Measurements from ENCODE around the gene PFN2.
"Not testable (repeated sequence)": the region's sequence is repeated elsewhere in the genome, so short reads cannot be mapped to it uniquely, and the experiment has no call there.

The PFN2 gene

GRCh38 chr3:149970716-149971402, at the start of gene PFN2:
PFN2 (minus strand) TSS chr3:149970895; CDS start chr3:149970856, 39 bp downstream.
- DNase-seq (ENCODE audit: low spot score): peak; percentile 34

DNA sequence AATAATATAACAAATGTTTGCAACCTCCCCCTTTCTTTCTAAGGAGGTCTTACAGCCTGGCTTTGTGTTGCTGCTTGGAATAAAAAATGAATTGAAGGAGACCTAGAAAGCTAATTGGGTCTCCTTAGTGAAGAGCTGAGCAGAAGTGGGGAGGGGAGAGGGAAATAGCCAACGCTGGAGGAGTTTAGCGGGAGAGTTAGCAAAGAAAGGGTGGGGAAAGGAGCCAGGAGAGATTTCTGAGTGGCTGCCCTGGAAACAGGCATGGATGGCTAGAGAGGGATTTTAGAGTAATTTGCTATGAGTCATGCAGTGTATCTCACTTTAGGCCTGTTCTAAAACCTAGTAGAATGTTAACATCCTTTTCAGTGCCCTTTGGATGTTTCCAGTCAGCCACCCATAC, 45.2 kb upstream of the PFN2 start:
- DNase-seq (ENCODE audit: low spot score): no peak

DNA sequence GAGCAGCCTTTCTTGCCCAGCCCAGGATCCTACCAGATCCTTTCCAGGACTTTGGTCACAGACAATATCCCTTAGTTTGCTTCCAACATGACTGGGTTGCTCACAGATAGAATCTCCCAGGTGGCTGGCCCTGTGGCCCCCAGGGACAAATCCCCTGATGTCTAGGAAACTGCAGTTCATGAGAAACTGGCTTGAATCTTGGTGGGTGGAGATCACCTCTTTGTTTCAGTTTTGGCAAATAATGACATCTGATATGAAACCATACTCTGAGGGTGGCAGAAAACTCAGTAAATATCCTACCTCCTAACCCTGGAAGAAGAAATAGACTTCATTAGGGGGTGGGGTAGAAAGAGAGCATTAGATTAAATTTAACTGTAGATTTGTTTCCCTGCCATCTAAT, 44.1 kb upstream of the PFN2 start:
- DNase-seq (ENCODE audit: low spot score): no peak

DNA sequence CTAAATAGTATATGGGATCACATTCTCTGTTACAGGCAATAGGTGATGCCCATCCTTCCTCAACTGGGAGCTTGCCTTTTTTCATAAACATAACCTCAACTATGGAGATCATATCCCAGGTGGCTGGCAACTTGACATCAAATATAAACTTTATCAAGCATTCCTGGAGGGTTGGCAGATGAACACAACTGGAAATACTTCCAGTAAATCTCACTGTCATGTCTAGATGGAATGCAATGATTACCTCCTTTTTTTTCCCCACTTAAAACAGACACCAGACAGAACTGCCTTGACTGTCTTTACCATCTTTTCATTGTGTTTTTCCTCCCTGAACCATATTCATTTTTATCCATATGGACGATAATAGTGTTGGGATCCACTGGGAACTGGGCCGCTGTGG, 43.1 kb upstream of the PFN2 start:
- no peak for DNase-seq (ENCODE audit: low spot score)

DNA sequence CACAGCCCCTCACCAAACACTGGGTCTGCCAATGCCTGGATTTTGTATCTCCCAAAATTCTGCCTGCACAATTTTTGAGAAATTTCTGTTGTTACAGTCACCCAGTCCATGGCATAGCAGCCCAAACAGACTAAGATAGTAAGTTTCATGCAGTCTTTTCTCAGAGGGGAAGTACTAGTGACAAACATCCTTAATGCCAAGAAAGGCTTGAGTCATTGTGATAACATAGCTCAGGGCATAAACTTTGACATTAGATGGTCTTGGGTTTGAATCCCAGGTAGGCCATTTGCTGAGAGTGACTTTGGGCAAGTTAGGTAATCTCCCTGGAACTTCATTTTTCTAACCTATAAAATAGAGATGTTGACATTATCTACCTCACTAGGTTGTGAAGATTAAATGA, 36.1 kb upstream of the PFN2 start:
- DNase-seq (ENCODE audit: low spot score): peak; percentile 7

DNA sequence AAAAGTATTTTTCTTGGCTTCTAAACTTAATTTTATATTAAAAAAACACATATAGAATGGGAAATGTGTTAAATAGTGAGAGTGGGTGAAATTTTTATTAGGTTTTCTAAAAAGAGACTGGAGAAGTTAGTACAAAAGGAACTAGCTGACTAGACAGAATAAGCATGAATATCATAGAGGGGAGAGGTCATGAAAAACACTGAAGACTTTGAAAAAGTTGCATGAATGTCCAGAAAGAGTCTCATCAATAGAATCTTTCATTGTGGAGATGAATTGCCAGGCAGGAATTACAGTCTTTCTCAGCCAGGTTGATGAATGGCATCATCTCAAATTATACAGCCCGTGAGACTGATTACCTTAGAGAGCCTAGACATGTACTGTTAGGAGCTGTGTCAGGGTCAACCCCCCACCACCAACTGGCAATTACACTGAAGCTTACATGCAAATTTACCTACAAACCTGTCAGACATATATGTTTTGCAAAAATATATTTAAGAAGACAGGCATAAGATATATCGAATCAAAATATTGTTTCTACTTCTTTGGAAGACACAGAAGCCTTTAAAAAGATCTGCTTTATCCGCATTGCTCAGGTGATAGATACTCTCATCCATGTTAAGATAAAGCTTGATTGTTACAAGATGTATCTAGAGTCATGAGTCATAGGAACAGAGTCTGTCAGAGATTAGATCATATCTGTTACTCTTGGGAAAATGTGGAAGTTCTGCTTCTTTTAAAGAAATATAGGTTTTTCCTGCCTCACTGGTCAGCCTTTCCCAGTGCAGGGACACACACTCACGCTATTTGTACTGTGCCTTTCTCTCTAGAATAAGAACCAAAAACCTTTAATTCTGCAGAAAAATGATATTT, 34.8 kb upstream of the PFN2 start:
- peak; percentile 15 for DNase-seq (ENCODE audit: low spot score)

DNA sequence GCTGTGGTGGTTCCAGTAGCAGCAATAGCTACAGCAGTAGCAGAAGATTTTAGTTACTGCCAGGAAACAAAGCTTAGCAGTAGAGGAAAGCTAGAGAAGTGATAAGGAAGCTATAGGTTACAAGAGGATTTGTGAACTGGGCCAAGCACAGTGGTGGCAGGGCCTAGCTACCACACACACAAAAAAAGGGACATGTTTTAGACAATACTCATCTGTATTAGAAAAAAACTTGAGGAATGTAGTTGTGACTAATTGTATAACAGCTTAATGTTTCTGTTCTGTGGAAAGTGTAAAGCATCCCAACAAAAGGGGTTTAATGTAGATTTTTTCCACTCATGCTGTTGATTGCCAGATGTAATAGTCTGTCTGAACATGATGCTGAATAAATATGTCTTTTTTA, 29.9 kb upstream of the PFN2 start:
- no peak for DNase-seq (ENCODE audit: low spot score)

- DNase-seq (ENCODE audit: low spot score): no peak
Measured at GRCh38 chr3:149999421-149999820, 28.7 kb upstream of the PFN2 start.

GRCh38 chr3:149998946-149999345, 28.3 kb upstream of the PFN2 start:
- DNase-seq (ENCODE audit: low spot score): no peak

- DNase-seq (ENCODE audit: low spot score): no peak
Measured at GRCh38 chr3:149992416-149993058, 21.8 kb upstream of the PFN2 start.

- no peak for DNase-seq (ENCODE audit: low spot score)
Measured at GRCh38 chr3:149990423-149990948, 19.8 kb upstream of the PFN2 start.

GRCh38 chr3:149989307-149989706, 18.6 kb upstream of the PFN2 start:
- no peak for DNase-seq (ENCODE audit: low spot score)

DNA sequence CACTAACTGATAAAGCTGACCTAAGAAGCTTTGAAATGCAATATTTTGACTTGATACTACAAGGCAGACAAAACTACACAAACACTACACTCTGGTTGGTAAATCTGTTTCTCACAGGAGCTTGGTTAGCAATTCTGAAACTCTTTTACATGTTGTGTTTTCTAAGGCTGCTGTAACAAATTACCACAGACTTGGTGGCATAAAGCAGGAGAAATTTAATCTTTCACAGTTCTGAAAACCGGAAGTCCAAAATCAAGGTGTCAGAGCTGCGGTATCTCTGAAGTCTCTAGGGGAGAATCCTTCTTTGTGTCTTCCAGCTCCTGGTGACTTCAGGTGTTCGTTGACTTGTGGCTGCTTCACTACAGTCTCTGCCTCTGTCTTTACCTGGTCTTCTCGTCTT, 12.9 kb upstream of the PFN2 start:
- DNase-seq (ENCODE audit: low spot score): no peak

DNA sequence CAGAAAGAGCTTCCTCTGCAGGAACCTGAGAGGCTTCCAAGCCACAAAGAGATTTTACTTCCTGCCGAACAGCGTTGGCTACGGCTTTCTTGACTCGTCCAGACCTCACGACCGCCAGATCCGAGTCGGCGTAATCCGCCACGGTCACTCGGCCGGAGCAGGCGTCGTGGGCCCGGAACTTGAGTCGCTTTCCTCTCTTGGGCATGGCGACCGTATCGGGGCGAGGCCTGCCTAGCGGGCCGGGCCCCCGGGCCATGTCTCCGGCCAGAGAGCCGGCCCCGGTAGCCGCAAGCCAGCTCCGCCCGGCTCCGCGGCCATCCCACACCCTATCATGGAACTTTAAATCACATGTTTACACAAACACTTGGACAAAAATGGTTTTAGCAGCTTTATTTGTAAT, 12.4 kb upstream of the PFN2 start:
- DNase-seq (ENCODE audit: low spot score): not testable (repeated sequence)

DNA sequence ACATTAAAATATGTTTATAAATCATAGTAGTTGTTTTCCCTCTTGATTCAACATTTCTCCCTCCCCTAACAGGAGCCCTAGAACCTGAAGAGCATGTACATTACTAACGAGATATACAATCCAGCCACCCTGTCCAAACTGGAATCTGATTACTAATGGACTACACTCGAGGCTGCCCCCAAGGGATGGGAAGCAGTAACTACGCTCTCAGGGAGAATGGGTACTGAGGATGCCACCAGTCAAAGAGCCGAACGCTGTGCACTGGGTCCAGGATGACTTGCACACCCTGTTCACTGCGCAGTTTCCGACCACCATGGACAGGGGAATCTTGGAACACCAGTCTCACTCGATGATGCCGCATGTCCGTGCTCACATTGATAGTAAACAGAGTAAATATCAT, 11.3 kb upstream of the PFN2 start:
- not testable (repeated sequence) for DNase-seq (ENCODE audit: low spot score)

- DNase-seq (ENCODE audit: low spot score): no peak
Measured at GRCh38 chr3:149977386-149977785, 6.7 kb upstream of the PFN2 start.

GRCh38 chr3:149975919-149976318, 5.2 kb upstream of the PFN2 start:
- DNase-seq (ENCODE audit: low spot score): no peak

GRCh38 chr3:149971403-149972075, 844 bp upstream of the PFN2 start:
- no peak for DNase-seq (ENCODE audit: low spot score)

DNA sequence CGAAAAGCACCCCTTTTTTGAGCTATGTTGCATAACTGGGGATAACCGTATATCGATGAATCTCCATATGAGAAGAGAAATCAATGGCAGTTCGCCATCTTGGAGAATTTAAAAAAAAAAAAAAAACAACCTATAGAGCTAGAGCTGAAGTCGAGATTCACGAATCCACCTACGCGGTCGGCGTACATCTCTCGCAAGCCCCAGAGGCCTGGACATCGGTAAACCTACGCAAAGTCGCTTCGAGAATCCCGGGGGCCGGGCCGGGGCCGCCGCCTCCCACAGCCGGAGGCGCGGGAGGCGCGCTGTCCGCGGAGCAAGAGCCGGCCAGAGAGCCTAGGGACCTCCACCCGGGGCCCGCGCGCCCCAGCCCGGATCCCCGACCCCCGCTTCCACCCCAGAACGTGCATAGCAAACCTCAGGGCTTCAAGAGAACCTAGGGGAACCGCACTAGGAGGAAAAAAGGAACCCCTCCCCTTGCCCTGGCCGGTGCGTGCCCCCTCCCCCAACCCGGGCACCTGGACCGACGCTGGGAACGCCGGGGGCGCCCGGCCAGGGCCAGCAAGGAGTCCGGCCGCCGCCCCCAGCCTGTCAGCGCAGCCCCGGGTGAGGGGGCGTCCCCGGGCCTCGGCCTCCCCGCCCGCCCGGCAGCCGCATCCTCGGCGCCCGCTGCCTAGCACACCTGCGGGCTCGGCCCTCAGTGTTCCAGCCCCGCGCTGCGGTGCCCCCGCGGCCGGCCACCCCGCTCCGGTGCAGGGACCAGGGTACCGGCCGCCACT, 567 bp downstream of the PFN2 start:
- DNase-seq (ENCODE audit: low spot score): peak; percentile 56

GRCh38 chr3:149969110-149969939, 1.4 kb downstream of the PFN2 start:
- peak; percentile 60 for DNase-seq (ENCODE audit: low spot score)

Data from kidney capillary endothelial cell (primary cell).